Mononuclear cell (primary cell): ENCODE results near the gene FAM50A. TPM values are rescaled to one million over a fixed set of nuclear protein-coding genes. Genes with fewer than 3 reads are reported as not detected.
"Not testable (repeated sequence)": the region's sequence is repeated elsewhere in the genome, so short reads cannot be mapped to it uniquely, and the experiment has no call there.

ENCODE experiments used
- H3K27me3 ChIP-seq: 2 replicates; pipeline ENCODE4 v1.6.0; 2011; ENCODE audit warnings: low read length, control low read depth; ENCODE audit not compliant: insufficient read depth
- H3K4me1 ChIP-seq: 2 replicates; pipeline ENCODE4 v1.5.1; 2011; ENCODE audit warnings: mild to moderate bottlenecking, low read length, control low read depth; ENCODE audit not compliant: insufficient read depth
- H3K4me3 ChIP-seq: 2 replicates; pipeline ENCODE4 v1.5.1; 2011; ENCODE audit warnings: mild to moderate bottlenecking, low read length, moderate library complexity
- H3K9me3 ChIP-seq: 2 replicates; pipeline ENCODE4 v1.5.1; 2011; ENCODE audit warnings: low read depth, mild to moderate bottlenecking, control low read depth, low read length
- total RNA-seq: library from RNA; depleted of rRNA; stranded (reverse); fragments of >200 nt; gene quantifications from one replicate; pipeline ENCODE4 v1.2.3, GENCODE V29; 2012

The FAM50A gene
- 19.1 TPM for total RNA-seq

- H3K4me3 ChIP-seq: peak within 1 kb of the TSS; percentile 36
- H3K4me1 ChIP-seq: peaks cover 18% of the 10 kb centered on the region
- no peaks in the 10 kb centered on the region for H3K27me3 ChIP-seq
- H3K9me3 ChIP-seq: no peaks in the 10 kb centered on the region
Observed at GRCh38 chrX:154443992-154444754, at the start of gene FAM50A. TSS of gene FAM50A (plus strand) at chrX:154444141. CDS start at chrX:154444236, 95 bp downstream.

GRCh38 chrX:154396363-154396762 lies 47.6 kb upstream of the FAM50A start:
- peaks cover 21% of the 10 kb centered on the region for H3K4me1 ChIP-seq
- not testable (repeated sequence) for H3K27me3 ChIP-seq, H3K9me3 ChIP-seq, H3K4me3 ChIP-seq

GRCh38 chrX:154396973-154397887 lies 46.7 kb upstream of the FAM50A start:
- H3K9me3 ChIP-seq: no peaks in the 10 kb centered on the region
- H3K27me3 ChIP-seq: no peaks in the 10 kb centered on the region
- H3K4me1 ChIP-seq: peaks cover 21% of the 10 kb centered on the region
- H3K4me3 ChIP-seq: peak overlapping the region; percentile 92

- no peaks in the 10 kb centered on the region for H3K9me3 ChIP-seq
- H3K4me3 ChIP-seq: peak within 1 kb of the TSS; percentile 92
- H3K4me1 ChIP-seq: peaks cover 21% of the 10 kb centered on the region
- no peaks in the 10 kb centered on the region for H3K27me3 ChIP-seq
Observed at GRCh38 chrX:154397888-154398667, 45.9 kb upstream of the FAM50A start, which contains the start of gene RPL10. TSS of gene RPL10 (plus strand) at chrX:154398377. CDS start at chrX:154398520, 143 bp downstream.

GRCh38 chrX:154398668-154399526 lies 45.0 kb upstream of the FAM50A start:
- peak overlapping the region; percentile 92 for H3K4me3 ChIP-seq
- no peaks in the 10 kb centered on the region for H3K9me3 ChIP-seq
- H3K4me1 ChIP-seq: peaks cover 21% of the 10 kb centered on the region
- no peaks in the 10 kb centered on the region for H3K27me3 ChIP-seq

GRCh38 chrX:154399527-154400368 lies 44.2 kb upstream of the FAM50A start:
- peak overlapping the region; percentile 92 for H3K4me3 ChIP-seq
- H3K9me3 ChIP-seq: no peaks in the 10 kb centered on the region
- H3K4me1 ChIP-seq: peaks cover 21% of the 10 kb centered on the region
- H3K27me3 ChIP-seq: no peaks in the 10 kb centered on the region

GRCh38 chrX:154400369-154400817 lies 43.5 kb upstream of the FAM50A start:
- peaks cover 21% of the 10 kb centered on the region for H3K4me1 ChIP-seq
- not testable (repeated sequence) for H3K4me3 ChIP-seq, H3K9me3 ChIP-seq, H3K27me3 ChIP-seq

GRCh38 chrX:154401045-154401799 lies 42.7 kb upstream of the FAM50A start:
- H3K9me3 ChIP-seq: no peaks in the 10 kb centered on the region
- H3K4me3 ChIP-seq: no peak overlapping the region
- no peaks in the 10 kb centered on the region for H3K27me3 ChIP-seq
- H3K4me1 ChIP-seq: peaks cover 21% of the 10 kb centered on the region

GRCh38 chrX:154401918-154402621 lies 41.9 kb upstream of the FAM50A start:
- Histone ChIP-seq H3K4me3 (no peak overlapping the region), H3K27me3 (no peaks in the 10 kb centered on the region), H3K9me3 (no peaks in the 10 kb centered on the region), H3K4me1 (peaks cover 18% of the 10 kb centered on the region)

- no peaks in the 10 kb centered on the region for H3K27me3 ChIP-seq
- peaks cover 16% of the 10 kb centered on the region for H3K4me1 ChIP-seq
- no peaks in the 10 kb centered on the region for H3K9me3 ChIP-seq
- H3K4me3 ChIP-seq: no peak overlapping the region
Observed at GRCh38 chrX:154402622-154403127, 41.3 kb upstream of the FAM50A start.

GRCh38 chrX:154403192-154403591 lies 40.7 kb upstream of the FAM50A start:
- Histone ChIP-seq H3K4me1 (peaks cover 21% of the 10 kb centered on the region), H3K4me3 (no peak overlapping the region), H3K27me3 (no peaks in the 10 kb centered on the region), H3K9me3 (no peaks in the 10 kb centered on the region)

- Histone ChIP-seq H3K27me3 (no peaks in the 10 kb centered on the region), H3K4me1 (peaks cover 22% of the 10 kb centered on the region), H3K9me3 (no peaks in the 10 kb centered on the region), H3K4me3 (no peak overlapping the region)
Observed at GRCh38 chrX:154403858-154404257, 40.1 kb upstream of the FAM50A start.
